ENCODE data around the gene MARCHF3.

Gene MARCHF3

GRCh38 chr5:127015716-127016115 is 14.6 kb downstream of the MARCHF3 start:
- H3K27ac ChIP-seq = no peak overlapping the region
- TF ChIP-seq ZFX (IDR thresholded peaks at IDR 0.05) = no peak
- no peak for TF ChIP-seq CTCF (conservative IDR thresholded peaks at IDR 0.05)

GRCh38 chr5:127014573-127014972 is 15.8 kb downstream of the MARCHF3 start:
- TF ChIP-seq ZFX (IDR thresholded peaks at IDR 0.05) (no peak), CTCF (conservative IDR thresholded peaks at IDR 0.05) (no peak)
- no peak overlapping the region for H3K27ac ChIP-seq

GRCh38 chr5:127013407-127013806 is 17.0 kb downstream of the MARCHF3 start:
- no peak for TF ChIP-seq ZFX (IDR thresholded peaks at IDR 0.05)
- no peak for TF ChIP-seq CTCF (conservative IDR thresholded peaks at IDR 0.05)

GRCh38 chr5:127012916-127013315 is 17.4 kb downstream of the MARCHF3 start:
- no peak overlapping the region for H3K27ac ChIP-seq
- TF ChIP-seq CTCF (conservative IDR thresholded peaks at IDR 0.05) = no peak

More at GRCh38 chr5:127013407-127013806, 17.0 kb downstream of the MARCHF3 start:
- no peak overlapping the region for H3K27ac ChIP-seq

GRCh38 chr5:127011961-127012644 is 18.3 kb downstream of the MARCHF3 start:
- no peak overlapping the region for H3K27ac ChIP-seq
- TF ChIP-seq CTCF (conservative IDR thresholded peaks at IDR 0.05) = no peak
- TF ChIP-seq ZFX (IDR thresholded peaks at IDR 0.05) = no peak

- TF ChIP-seq ZFX (IDR thresholded peaks at IDR 0.05) (no peak), CTCF (conservative IDR thresholded peaks at IDR 0.05) (no peak)
- no peak overlapping the region for H3K27ac ChIP-seq
These were observed 19.2 kb downstream of the MARCHF3 start for GRCh38 chr5:127011153-127011552.

- no peak overlapping the region for H3K27ac ChIP-seq
- TF ChIP-seq CTCF (conservative IDR thresholded peaks at IDR 0.05) (no peak), ZFX (IDR thresholded peaks at IDR 0.05) (no peak)
These were observed 20.0 kb downstream of the MARCHF3 start for GRCh38 chr5:127010362-127010761.

All from C4-2B (cell line).